Erythroblast (primary cell): ENCODE results near the gene RBBP7.

Source experiments
- GATA1 ChIP-seq: IDR thresholded peaks from 2 replicates; pipeline ENCODE4 v1.6.1; 2011; ENCODE audit warnings: low read depth, mild to moderate bottlenecking, control low read depth, low read length, moderate library complexity
- POLR2A ChIP-seq: IDR thresholded peaks from 2 replicates; pipeline ENCODE4 v1.6.1; 2011; ENCODE audit warnings: mild to moderate bottlenecking, low read length

- no peak for TF ChIP-seq POLR2A
- no peak for TF ChIP-seq GATA1
Observed at GRCh38 chrX:16825264-16826035, 44.7 kb downstream of the RBBP7 start.
